ENCODE results near the gene TRIM26. TPM values are rescaled to one million over a fixed set of nuclear protein-coding genes. Genes with fewer than 3 reads are reported as not detected.

Gene TRIM26
- total and polyA plus RNA-seq, 2 of the 13 experiments (the other 11 are each of a cell fraction or from before 2014, with no cell fraction given): 27.1 to 38.7 TPM

DNA sequence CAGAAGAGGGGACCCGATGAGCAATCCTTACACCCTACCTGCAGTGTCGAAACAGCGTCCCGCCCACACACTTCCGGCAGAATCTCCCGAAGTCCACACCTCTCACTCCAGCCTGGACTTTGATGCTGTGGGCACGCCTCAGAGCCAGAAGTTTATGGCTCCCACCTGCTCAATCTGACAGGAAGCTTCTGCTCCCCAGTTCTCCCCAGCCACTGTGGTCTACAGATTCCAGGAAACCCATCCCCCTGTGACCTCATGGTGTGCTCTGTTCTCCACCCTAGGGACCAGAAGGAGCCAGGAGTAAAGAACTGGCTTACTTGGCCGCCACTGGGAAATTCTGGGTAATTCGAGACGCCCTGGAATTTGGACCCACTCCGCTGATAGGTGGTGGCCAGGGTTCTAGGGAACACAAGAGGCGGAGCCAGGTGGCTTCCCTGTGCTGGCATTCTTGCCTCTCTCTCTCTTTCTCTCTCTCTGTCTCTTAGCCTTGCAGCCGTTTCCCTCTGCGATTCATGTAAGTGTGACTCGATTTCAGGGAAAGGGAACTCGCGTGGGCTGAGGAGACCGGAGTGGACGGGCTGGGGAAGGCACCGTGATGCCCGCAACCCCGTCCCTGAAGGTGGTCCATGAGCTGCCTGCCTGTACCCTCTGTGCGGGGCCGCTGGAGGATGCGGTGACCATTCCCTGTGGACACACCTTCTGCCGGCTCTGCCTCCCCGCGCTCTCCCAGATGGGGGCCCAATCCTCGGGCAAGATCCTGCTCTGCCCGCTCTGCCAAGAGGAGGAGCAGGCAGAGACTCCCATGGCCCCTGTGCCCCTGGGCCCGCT, 49.9 kb downstream of the TRIM26 start, which contains the start of gene TRIM15 (continued):
- TF ChIP-seq RORA (CRISPR knock-in tag; IDR thresholded peaks at IDR 0.05) (no peak), ARNT2 (CRISPR knock-in tag; IDR thresholded peaks at IDR 0.05; ENCODE audit: low read depth) (no peak), ZNF207 (IDR thresholded peaks at IDR 0.05; ENCODE audit: borderline replicate concordance) (no peak), RFXAP (CRISPR knock-in tag; IDR thresholded peaks at IDR 0.05; ENCODE audit: borderline replicate concordance) (0 out of 2 replicates have a peak, but pooled peaks have one; percentile 48), CEBPB (IDR thresholded peaks at IDR 0.05; ENCODE audit: borderline replicate concordance, low read depth, low read length) (peak; percentile 87; the same call in 1 of the 2 replicates), SMAD9 (CRISPR knock-in tag; IDR thresholded peaks at IDR 0.05) (0 out of 2 replicates have a peak, but pooled peaks have one; percentile 57), ZNF781 (CRISPR knock-in tag; IDR thresholded peaks at IDR 0.05; ENCODE audit: borderline replicate concordance, not compliant biosample characterization) (no peak), PCBP2 (optimal IDR thresholded peaks at IDR 0.05; ENCODE audit: low read depth, low read length, poor library complexity, severe bottlenecking) (no peak), TBP (CRISPR knock-in tag; IDR thresholded peaks at IDR 0.05) (no peak), HDAC6 (IDR thresholded peaks at IDR 0.05; ENCODE audit: low read depth, low read length) (no peak), KDM5B (CRISPR knock-in tag; IDR thresholded peaks at IDR 0.05; ENCODE audit: borderline replicate concordance) (peak; percentile 85; the same call in 1 of the 2 replicates), CCAR2 (optimal IDR thresholded peaks at IDR 0.05; ENCODE audit: low read depth, low read length) (no peak), XRCC5 (optimal IDR thresholded peaks at IDR 0.05; ENCODE audit: low read length) (peak; percentile 11), MED13 (CRISPR knock-in tag; IDR thresholded peaks at IDR 0.05) (no peak), MED8 (CRISPR knock-in tag; IDR thresholded peaks at IDR 0.05; ENCODE audit: insufficient replicate concordance) (peak; percentile 57), CREM (IDR thresholded peaks at IDR 0.05) (peak; percentile 51; the same call in 1 of the 2 replicates), CREM (CRISPR knock-in tag; IDR thresholded peaks at IDR 0.05) (no peak), ZNF660 (CRISPR knock-in tag; IDR thresholded peaks at IDR 0.05; ENCODE audit: borderline replicate concordance, low read depth) (no peak), NCOA2 (CRISPR knock-in tag; IDR thresholded peaks at IDR 0.05) (no peak), ZNF382 (CRISPR knock-in tag; IDR thresholded peaks at IDR 0.05; ENCODE audit: borderline replicate concordance) (no peak), ZSCAN9 (CRISPR knock-in tag; IDR thresholded peaks at IDR 0.05; ENCODE audit: borderline replicate concordance) (0 out of 2 replicates have a peak, but pooled peaks have one; percentile 50), TBX3 (IDR thresholded peaks at IDR 0.05; ENCODE audit: borderline replicate concordance) (peak; percentile 69; the same call in 1 of the 2 replicates), MAF1 (CRISPR knock-in tag; IDR thresholded peaks at IDR 0.05; ENCODE audit: borderline replicate concordance) (no peak), MTF1 (CRISPR knock-in tag; IDR thresholded peaks at IDR 0.05) (no peak), NFE2 (CRISPR knock-in tag; IDR thresholded peaks at IDR 0.05) (no peak), ZNF451 (CRISPR knock-in tag; IDR thresholded peaks at IDR 0.05) (no peak), TP53 (CRISPR knock-in tag; conservative IDR thresholded peaks at IDR 0.05) (peak; percentile 29), REXO4 (CRISPR knock-in tag; IDR thresholded peaks at IDR 0.05; ENCODE audit: borderline replicate concordance) (no peak), PPARG (CRISPR knock-in tag; conservative IDR thresholded peaks at IDR 0.05) (no peak; the same call in 1 of the 2 replicates), HMG20A (CRISPR knock-in tag; IDR thresholded peaks at IDR 0.05; ENCODE audit: borderline replicate concordance) (peak; percentile 58; the same call in 1 of the 2 replicates), ZNF713 (CRISPR knock-in tag; IDR thresholded peaks at IDR 0.05) (no peak), ZNF672 (CRISPR knock-in tag; IDR thresholded peaks at IDR 0.05) (0 out of 2 replicates have a peak, but pooled peaks have one; percentile 26)
- TF ChIP-seq, protein P1, sequence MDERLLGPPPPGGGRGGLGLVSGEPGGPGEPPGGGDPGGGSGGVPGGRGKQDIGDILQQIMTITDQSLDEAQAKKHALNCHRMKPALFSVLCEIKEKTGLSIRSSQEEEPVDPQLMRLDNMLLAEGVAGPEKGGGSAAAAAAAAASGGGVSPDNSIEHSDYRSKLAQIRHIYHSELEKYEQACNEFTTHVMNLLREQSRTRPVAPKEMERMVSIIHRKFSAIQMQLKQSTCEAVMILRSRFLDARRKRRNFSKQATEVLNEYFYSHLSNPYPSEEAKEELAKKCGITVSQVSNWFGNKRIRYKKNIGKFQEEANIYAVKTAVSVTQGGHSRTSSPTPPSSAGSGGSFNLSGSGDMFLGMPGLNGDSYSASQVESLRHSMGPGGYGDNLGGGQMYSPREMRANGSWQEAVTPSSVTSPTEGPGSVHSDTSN (CRISPR knock-in tag; IDR thresholded peaks at IDR 0.05): peak; percentile 43; the same call in 1 of the 2 replicates
